OCI-LY7 (cell line): Measurements from ENCODE around the gene EHD2. TPM values are rescaled to one million over a fixed set of nuclear protein-coding genes. Genes with fewer than 3 reads are reported as not detected.
"Not testable (repeated sequence)": the region's sequence is repeated elsewhere in the genome, so short reads cannot be mapped to it uniquely, and the experiment has no call there.

Experiments used
- BruUV-seq: library from RNA; stranded (reverse); fragments of 400-500 nt; replicated peaks from 2 replicates; lab custom pipeline; 2021; lab: Mats Ljungman, UMichigan
- CTCF ChIA-PET: fragments of 300-600 bp; sonication (Branson Sonifier 250); formaldehyde crosslinking; loops from one replicate; lab custom pipeline; 2022; ENCODE audit warnings: antibody characterized with exemption; ENCODE audit not compliant: unreplicated experiment; lab: Charles Lee
- POLR2A ChIA-PET: fragments of 300-600 bp; sonication (Branson Sonifier 250); formaldehyde crosslinking; loops from one replicate; lab custom pipeline; 2022; ENCODE audit warnings: antibody characterized with exemption; lab: Charles Lee
- DNase-seq: peaks from one replicate; pipeline ENCODE4 v3.0.0-alpha.2; 2015; ENCODE audit warnings: low spot score
- H2AFZ ChIP-seq: fragments of 200-600 bp; sonication (generic), shearing (Covaris generic); 2 replicates; pipeline ENCODE4 v1.6.1; 2014; ENCODE audit warnings: mild to moderate bottlenecking, antibody characterized with exemption, low read length, moderate library complexity
- H3K27ac ChIP-seq: fragments of 200-600 bp; sonication (generic); 2 replicates; pipeline ENCODE4 v1.5.1; 2014; ENCODE audit warnings: mixed run types, low read depth, mild to moderate bottlenecking, moderate library complexity, low read length, inconsistent platforms; ENCODE audit not compliant: poor library complexity, severe bottlenecking
- H3K36me3 ChIP-seq: fragments of 200-600 bp; sonication (generic); 2 replicates; pipeline ENCODE4 v1.6.1; 2014; ENCODE audit warnings: mild to moderate bottlenecking, antibody characterized with exemption, low read length, moderate library complexity, mixed read lengths; ENCODE audit not compliant: insufficient read depth
- H3K4me1 ChIP-seq: fragments of 200-600 bp; sonication (generic); 2 replicates; pipeline ENCODE4 v1.5.1; 2014; ENCODE audit warnings: mild to moderate bottlenecking, low read length; ENCODE audit not compliant: insufficient read depth, poor library complexity, severe bottlenecking
- H3K4me2 ChIP-seq: fragments of 200-600 bp; sonication (generic); 2 replicates; pipeline ENCODE4 v1.6.1; 2014; ENCODE audit warnings: mild to moderate bottlenecking, low read length
- H3K4me3 ChIP-seq: fragments of 200-600 bp; sonication (generic); 2 replicates; pipeline ENCODE4 v1.5.1; 2014; ENCODE audit warnings: mild to moderate bottlenecking, low read depth, low read length; ENCODE audit not compliant: poor library complexity, severe bottlenecking
- H3K79me2 ChIP-seq: fragments of 200-600 bp; sonication (generic); 2 replicates; pipeline ENCODE4 v1.6.1; 2016; ENCODE audit warnings: low read depth, mild to moderate bottlenecking, low read length, moderate library complexity, mixed read lengths; ENCODE audit not compliant: insufficient read depth
- H3K9me2 ChIP-seq: fragments of 200-600 bp; sonication (generic); 2 replicates; pipeline ENCODE4 v1.6.1; 2016; ENCODE audit warnings: mild to moderate bottlenecking, low read length, mixed read lengths; ENCODE audit not compliant: insufficient read depth
- H3K9me3 ChIP-seq: fragments of 200-600 bp; sonication (generic); 2 replicates; pipeline ENCODE4 v1.6.1; 2014; ENCODE audit warnings: mild to moderate bottlenecking, mixed run types, low read length, mixed read lengths
- H4K20me1 ChIP-seq: fragments of 200-600 bp; sonication (generic); 2 replicates; pipeline ENCODE4 v1.6.1; 2014; ENCODE audit warnings: mild to moderate bottlenecking, antibody characterized with exemption, low read length, moderate library complexity, mixed read lengths; ENCODE audit not compliant: insufficient read depth
- CTCF ChIP-seq: fragments of 200-600 bp; sonication (generic); conservative IDR thresholded peaks from 2 replicates; pipeline ENCODE4 v1.5.1; 2014; ENCODE audit warnings: mild to moderate bottlenecking, antibody characterized with exemption, low read length, moderate library complexity, mixed read lengths
- EZH2phosphoT487 ChIP-seq: fragments of 200-600 bp; sonication (generic); IDR thresholded peaks from 2 replicates; pipeline ENCODE4 v1.6.1; 2018; ENCODE audit warnings: low read depth, borderline replicate concordance, mild to moderate bottlenecking, mixed run types, antibody characterized with exemption, low read length, moderate library complexity, mixed read lengths
- intact Hi-C: fragments of 100-400 bp; cut with micrococcal nuclease; formaldehyde crosslinking; loops from one replicate; pipeline ENCODE4 v1.10.0; 2022; ENCODE audit not compliant: unreplicated experiment
- total RNA-seq, 2 experiments: library from RNA; depleted of rRNA in 1 of 2; stranded (reverse); fragments of >200 nt in 1 of 2; shearing (Covaris generic) in 1 of 2; gene quantifications; 2 replicates each; pipeline ENCODE4 v1.2.3, GENCODE V29; 2014 to 2022

EHD2 gene
- total RNA-seq, 2 experiments from 2014 or later = not detected

- H3K27ac ChIP-seq = no peak overlapping the region
- H4K20me1 ChIP-seq = no peaks in the 10 kb centered on the region
- no peak overlapping the region for H3K4me3 ChIP-seq
- intact Hi-C loops = no loop called here
- peaks cover 7% of the 10 kb centered on the region; the same call in 1 of the 2 replicates for H3K79me2 ChIP-seq
- no peaks in the 10 kb centered on the region for H3K9me3 ChIP-seq
- no peak overlapping the region for H2AFZ ChIP-seq
- ChIA-PET CTCF (no interaction called here), POLR2A (interaction anchor here (0.6 kb wide), 1 partner anchor 202 kb away, joined by 3 read pairs; no protein-coding TSS in a partner anchor)
- H3K36me3 ChIP-seq = 0 out of 2 replicates have a peak, but pooled peaks cover 3% of the 10 kb centered on the region
- no peak for DNase-seq
- H3K4me2 ChIP-seq = no peak overlapping the region
- peaks cover 8% of the 10 kb centered on the region for H3K4me1 ChIP-seq
- no peak for TF ChIP-seq EZH2phosphoT487
- TF ChIP-seq CTCF = no peak
- BruUV-seq = no TSS peak
- no peaks in the 10 kb centered on the region for H3K9me2 ChIP-seq
These were observed 63.3 kb downstream of the EHD2 start for GRCh38 chr19:47776568-47776967.

GRCh38 chr19:47777245-47778048 is 64.2 kb downstream of the EHD2 start:
- POLR2A ChIA-PET, H4K20me1 ChIP-seq, H3K27ac ChIP-seq, H3K9me3 ChIP-seq, H3K79me2 ChIP-seq, DNase-seq, H3K36me3 ChIP-seq, BruUV-seq, H3K4me1 ChIP-seq, H3K9me2 ChIP-seq, intact Hi-C loops: not testable (repeated sequence)
- CTCF ChIA-PET = interaction anchor here (0.5 kb wide), 1 partner anchor 70 kb away, joined by 3 read pairs; no protein-coding TSS in a partner anchor
- peak overlapping the region; percentile 93 for H3K4me3 ChIP-seq
- peak overlapping the region; percentile 74; the same call in 1 of the 2 replicates for H2AFZ ChIP-seq
- peak overlapping the region; percentile 93 for H3K4me2 ChIP-seq

DNA sequence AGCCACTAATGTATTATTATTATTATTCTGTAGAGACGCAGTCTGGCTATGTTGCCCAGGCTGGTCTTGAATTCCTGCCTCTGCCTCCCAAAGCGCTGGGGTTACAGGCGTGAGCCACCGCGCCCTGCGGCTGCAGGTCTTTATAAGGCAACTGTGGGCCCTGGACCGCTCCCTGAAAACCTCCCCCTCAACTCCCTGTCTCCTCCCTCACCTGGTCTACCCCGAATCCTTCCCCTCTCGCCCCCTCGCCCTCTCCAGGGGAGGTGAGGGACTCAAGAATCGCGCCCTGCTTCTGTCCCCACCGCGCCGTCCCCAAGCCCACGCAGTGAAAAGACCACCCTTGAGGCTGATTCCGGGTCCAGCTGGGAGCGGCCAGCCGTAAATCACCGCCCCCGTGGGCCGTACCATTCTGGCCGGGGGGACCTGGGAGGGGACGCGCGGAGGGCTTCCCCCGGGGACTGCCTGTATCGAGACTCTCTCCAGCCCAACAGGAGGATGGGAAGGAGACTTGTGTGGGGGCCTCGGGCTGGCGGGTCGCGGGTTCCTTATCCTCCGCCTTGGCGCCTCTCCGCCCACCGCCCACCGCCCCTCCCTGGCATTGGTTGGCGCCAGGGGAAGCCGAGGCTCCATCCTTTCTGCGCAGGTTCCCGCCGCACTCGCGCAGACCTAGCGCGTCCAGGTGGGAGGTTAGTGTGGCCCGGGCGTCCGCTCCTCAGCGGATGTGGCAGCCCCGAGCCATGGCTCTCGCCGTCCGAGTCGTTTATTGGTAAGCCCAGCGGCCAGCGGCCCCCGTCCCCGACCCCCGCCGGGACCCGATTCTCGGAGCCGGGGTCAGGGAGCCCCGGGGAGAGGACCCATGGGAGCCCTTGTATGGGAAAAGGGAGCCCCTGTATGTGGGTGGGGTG is 65.1 kb downstream of the EHD2 start, which contains the start of gene SELENOW:
TSS of gene SELENOW (plus strand) at position 655 of the 905 bp plus-strand sequence. CDS start at position 738, 83 bp downstream.
- peak within 1 kb of the TSS; percentile 74 for H2AFZ ChIP-seq
- peak within 1 kb of the TSS; percentile 93 for H3K4me3 ChIP-seq
- H3K4me2 ChIP-seq = peak within 1 kb of the TSS; percentile 93
- ChIA-PET CTCF (interaction anchor here (0.5 to 0.6 kb wide), 2 partner anchors 65 to 71 kb away, joined by 3 read pairs; partner anchors contain the start of gene EHD2), POLR2A (no interaction called here)
- no TSS peak for BruUV-seq
- DNase-seq = peak; percentile 91
- no peaks in the 10 kb centered on the region for H3K9me3 ChIP-seq
- 0 out of 2 replicates have a peak, but pooled peaks cover 3% of the 10 kb centered on the region for H3K36me3 ChIP-seq
- H3K27ac ChIP-seq = peak within 1 kb of the TSS; percentile 53
- peaks cover 7% of the 10 kb centered on the region; the same call in 1 of the 2 replicates for H3K79me2 ChIP-seq
- intact Hi-C loops = no loop called here
- H3K9me2 ChIP-seq = no peaks in the 10 kb centered on the region
- H4K20me1 ChIP-seq = no peaks in the 10 kb centered on the region
- H3K4me1 ChIP-seq = peaks cover 8% of the 10 kb centered on the region
- TF ChIP-seq EZH2phosphoT487 (no peak), CTCF (no peak)
